Small intestine (tissue), 16 donors: ENCODE measurements around the gene GRIK3. TPM values are rescaled to one million over a fixed set of nuclear protein-coding genes. Genes with fewer than 3 reads are reported as not detected.
"Not testable (repeated sequence)": the region's sequence is repeated elsewhere in the genome, so short reads cannot be mapped to it uniquely, and the experiment has no call there.

Experiments used
- DNase-seq, 2 donors: peaks; one replicate each; pipeline versions ENCODE4 v3.0.0 to v3.0.0-alpha.2; 2013
- FAIRE-seq: peaks from 2 replicates; lab custom pipeline; 2012; peaks lifted over from hg19 to GRCh38; lab: Jason Lieb, UNC
- H3K27ac ChIP-seq, 3 donors: one replicate each; pipeline ENCODE4 v1.5.1; 2013; ENCODE audit warnings: low read length in 2 of 3, mild to moderate bottlenecking in 2 of 3, control low read depth in 1 of 3, inconsistent platforms in 1 of 3, low read depth in 1 of 3, moderate library complexity in 1 of 3
- H3K27me3 ChIP-seq, 3 donors: one replicate each; pipeline ENCODE4 v1.6.1; 2013; ENCODE audit warnings: low read length in 3 of 3, inconsistent platforms in 1 of 3; ENCODE audit not compliant: control insufficient read depth in 3 of 3, insufficient read depth in 3 of 3
- H3K36me3 ChIP-seq, 3 donors: one replicate each; pipeline ENCODE4 v1.6.1; 2013; ENCODE audit warnings: low read length in 3 of 3, inconsistent platforms in 1 of 3, low read depth in 1 of 3, mild to moderate bottlenecking in 1 of 3, moderate library complexity in 1 of 3; ENCODE audit not compliant: control insufficient read depth in 3 of 3, insufficient read depth in 2 of 3
- H3K4me1 ChIP-seq, 3 donors: one replicate each; pipeline ENCODE4 v1.6.1; 2013; ENCODE audit warnings: low read length in 2 of 3, inconsistent platforms in 1 of 3, low read depth in 1 of 3, mild to moderate bottlenecking in 1 of 3, moderate library complexity in 1 of 3; ENCODE audit not compliant: control insufficient read depth in 3 of 3, insufficient read depth in 2 of 3
- H3K4me3 ChIP-seq, 3 donors: one replicate each; pipeline ENCODE4 v1.5.1; 2013; ENCODE audit warnings: low read length in 3 of 3, control low read depth in 1 of 3, inconsistent platforms in 1 of 3, low read depth in 1 of 3, mild to moderate bottlenecking in 1 of 3, moderate library complexity in 1 of 3
- H3K9me3 ChIP-seq, 2 donors: one replicate each; pipeline ENCODE4 v1.6.1; 2013; ENCODE audit warnings: low read depth in 1 of 2, low read length in 1 of 2; ENCODE audit not compliant: control insufficient read depth in 2 of 2, insufficient read depth in 1 of 2
- WGBS, 3 donors: extraction: QIAGEN DNeasy Blood & Tissue Kit; methylation state at CpG; one replicate each; pipeline ENCODE4 v1.1.7; 2013; 5-methylcytosine and 5-hydroxymethylcytosine counted together
- long read RNA-seq, 10 donors: transcript quantifications; one replicate each; lab custom pipeline, GENCODE V29; 2026
- polyA plus RNA-seq, 4 donors: library from polyadenylated mRNA; stranded (reverse) in 3 of 4; unstranded in 1 of 4; fragments of 200-250 nt in 3 of 4; fragments of 120-200 nt in 1 of 4; gene quantifications; one replicate each; pipeline versions ENCODE4 v1.2.1 to v1.2.3, GENCODE V29; 2013
- donor health status: healthy with polysubstance abuse.
- donor health status: control.
- donor health status: control.
- donor health status: Bipolar disorder and iron deficiency.
- donor health status: healthy.

The GRIK3 gene
- polyA plus RNA-seq: 1 to 10 TPM in 1 of 4 donors, under 1 TPM in 1, not detected in 2; 0.81 to 1.9 TPM
- long read RNA-seq, donor 1: 0 reads
- long read RNA-seq, donor 2: 0 reads
- long read RNA-seq, donor 3: 0 reads
- long read RNA-seq, donor 4: 0 reads
- long read RNA-seq, donor 5: 0 reads
- long read RNA-seq, donor 6: 0 reads
- long read RNA-seq, donor 7: 0 reads
- long read RNA-seq, donor 8: 0 reads
- long read RNA-seq, donor 9: 0 reads
- long read RNA-seq, donor 10: 0 reads

DNA sequence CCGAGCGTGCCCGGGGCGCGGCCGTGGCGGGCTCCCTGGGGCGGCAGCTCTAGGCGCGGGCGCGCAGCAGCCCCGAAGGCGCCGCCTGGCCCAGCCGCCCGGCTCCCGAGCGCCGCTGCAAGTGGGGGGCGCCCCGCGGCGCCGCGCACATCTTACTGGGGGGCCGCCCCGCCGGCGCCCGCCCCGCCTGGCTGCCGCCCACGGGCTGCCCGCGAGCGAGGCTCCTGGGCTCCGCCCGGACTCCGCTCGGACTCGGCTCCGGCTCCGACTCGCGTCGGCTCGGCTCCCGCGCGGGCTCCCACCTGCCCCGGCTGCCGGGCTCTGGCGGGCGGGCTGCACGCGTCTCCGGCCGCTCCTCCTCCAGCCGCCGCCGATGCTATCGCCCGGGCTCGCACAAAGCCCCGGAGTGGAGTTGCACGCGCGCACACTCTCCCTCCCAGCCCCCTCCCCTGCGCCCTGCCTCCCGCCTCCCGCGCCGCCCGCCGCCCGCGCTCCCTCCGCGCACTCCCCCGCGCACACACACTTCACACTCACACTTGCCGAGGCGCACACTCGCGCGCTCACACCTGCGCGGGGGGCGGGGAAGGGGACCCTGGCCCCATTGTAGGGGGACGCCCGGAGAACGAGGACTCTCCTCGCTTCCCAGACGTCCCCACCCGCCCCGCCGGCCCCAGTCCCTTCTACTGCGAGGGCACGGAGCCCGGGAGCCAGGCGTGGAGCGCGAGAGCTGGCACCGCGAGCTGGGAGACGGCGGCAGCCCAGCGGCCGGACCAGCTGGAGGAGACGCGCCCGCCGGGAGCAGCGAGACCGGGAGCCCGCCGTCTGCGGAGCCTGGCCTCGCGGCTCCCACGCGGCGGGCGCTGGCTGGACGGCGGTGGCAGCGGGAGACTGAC lies at the start of gene GRIK3:
GRIK3 (minus strand) TSS at position 395 of the 893 bp plus-strand sequence. CDS start 407 bp downstream, outside the sequence.
- Histone ChIP-seq H3K36me3 (no peaks in the 10 kb centered on the region), H3K27me3 (peaks cover 14 to 73% (median 37%) of the 10 kb centered on the region in 3 donors), H3K27ac (no peak within 1 kb of the TSS), H3K4me3 (no peak within 1 kb of the TSS), H3K4me1 (no peaks in the 10 kb centered on the region), H3K9me3 (no peaks in the 10 kb centered on the region)
- 2 to 3% (median 2%) methylated on average over 60 to 128 of the region's 128 CpGs for WGBS, 3 donors
- DNase-seq: peak in 1 of 2 donors; percentile 17
- no peak for FAIRE-seq

DNA sequence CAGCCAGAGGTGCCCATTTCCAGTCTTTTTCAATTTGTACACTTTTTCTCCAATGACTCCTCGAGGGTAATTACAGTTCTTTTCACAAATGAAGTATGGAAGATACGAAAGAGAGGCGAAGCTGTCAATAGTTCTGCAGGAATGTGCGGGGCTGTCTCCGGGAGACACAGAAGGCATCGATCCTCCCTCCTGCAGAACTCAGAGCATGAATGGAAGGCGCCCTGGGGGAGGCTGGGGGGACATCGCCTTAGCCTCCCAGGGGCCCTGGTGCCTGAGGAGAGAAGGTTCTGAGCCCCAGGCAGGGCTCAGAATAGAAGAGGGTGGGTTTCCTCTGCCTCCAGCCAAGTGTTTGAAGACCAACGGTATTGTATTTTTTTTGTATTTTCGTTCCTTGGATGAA lies 49.7 kb upstream of the GRIK3 start:
- no peaks in the 10 kb centered on the region for H3K9me3 ChIP-seq
- H3K36me3 ChIP-seq: no peaks in the 10 kb centered on the region
- H3K27ac ChIP-seq: no peak overlapping the region
- DNase-seq (no peak), FAIRE-seq (no peak)
- H3K4me1 ChIP-seq: no peaks in the 10 kb centered on the region
- no peak overlapping the region for H3K4me3 ChIP-seq
- no peaks in the 10 kb centered on the region for H3K27me3 ChIP-seq
- 65 to 76% (median 66%) methylated on average over 10 of the region's 10 CpGs for WGBS, 3 donors

DNA sequence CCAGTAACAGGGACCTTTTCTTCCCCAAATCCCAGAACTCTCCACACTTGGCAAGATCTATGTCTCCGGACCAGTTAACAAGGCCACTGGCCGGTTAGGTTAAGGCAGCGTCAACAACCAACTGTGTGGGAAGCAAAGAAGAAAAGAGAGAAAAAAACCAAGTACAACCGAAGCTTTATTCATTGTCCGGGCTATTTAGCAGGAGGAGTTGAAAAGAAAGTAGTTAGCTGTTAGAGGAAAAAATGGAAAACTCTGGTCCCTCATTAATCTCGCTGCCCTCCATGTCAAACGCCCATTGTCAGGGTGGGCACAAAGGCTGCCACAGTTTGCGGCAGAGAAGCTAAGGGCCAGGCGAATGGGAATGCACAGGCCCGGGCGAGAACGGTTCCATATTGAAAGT lies 49.3 kb upstream of the GRIK3 start:
- Histone ChIP-seq H3K27me3 (no peaks in the 10 kb centered on the region), H3K36me3 (no peaks in the 10 kb centered on the region), H3K4me1 (no peaks in the 10 kb centered on the region), H3K27ac (no peak overlapping the region), H3K9me3 (no peaks in the 10 kb centered on the region), H3K4me3 (no peak overlapping the region)
- FAIRE-seq (no peak), DNase-seq (no peak)
- WGBS, 3 donors: 88 to 90% (median 88%) methylated on average over 12 of the region's 12 CpGs

DNA sequence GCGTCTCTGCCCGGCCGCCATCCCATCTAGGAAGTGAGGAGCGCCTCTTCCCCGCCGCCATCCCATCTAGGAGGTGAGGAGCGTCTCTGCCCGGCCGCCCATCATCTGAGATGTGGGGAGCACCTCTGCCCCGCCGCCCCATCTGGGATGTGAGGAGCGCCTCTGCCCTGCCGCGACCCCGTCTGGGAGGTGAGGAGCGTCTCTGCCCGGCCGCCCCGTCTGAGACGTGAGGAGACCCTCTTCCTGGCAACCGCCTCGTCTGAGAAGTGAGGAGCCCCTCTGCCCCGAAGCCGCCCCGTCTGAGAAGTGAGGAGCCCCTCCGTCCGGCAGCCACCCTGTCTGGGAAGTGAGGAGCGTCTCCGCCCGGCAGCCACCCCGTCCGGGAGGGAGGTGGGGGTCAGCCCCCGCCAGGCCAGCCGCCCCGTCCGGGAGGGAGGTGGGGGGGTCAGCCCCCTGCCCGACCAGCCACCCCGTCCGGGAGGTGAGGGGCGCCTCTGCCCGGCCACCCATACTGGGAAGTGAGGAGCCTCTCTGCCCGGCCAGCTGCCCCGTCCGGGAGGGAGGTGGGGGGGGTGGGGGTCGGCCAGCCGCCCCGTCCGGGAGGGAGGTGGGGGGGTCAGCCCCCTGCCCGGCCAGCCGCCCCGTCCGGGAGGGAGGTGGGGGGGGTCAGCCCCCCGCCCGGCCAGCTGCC lies 46.1 kb upstream of the GRIK3 start:
- H3K27me3 ChIP-seq, DNase-seq, H3K4me1 ChIP-seq, H3K4me3 ChIP-seq, FAIRE-seq, H3K36me3 ChIP-seq, H3K27ac ChIP-seq, H3K9me3 ChIP-seq: not testable (repeated sequence)
- WGBS, 3 donors: 90 to 98% (median 92%) methylated on average over 22 to 53 of the region's 54 CpGs

DNA sequence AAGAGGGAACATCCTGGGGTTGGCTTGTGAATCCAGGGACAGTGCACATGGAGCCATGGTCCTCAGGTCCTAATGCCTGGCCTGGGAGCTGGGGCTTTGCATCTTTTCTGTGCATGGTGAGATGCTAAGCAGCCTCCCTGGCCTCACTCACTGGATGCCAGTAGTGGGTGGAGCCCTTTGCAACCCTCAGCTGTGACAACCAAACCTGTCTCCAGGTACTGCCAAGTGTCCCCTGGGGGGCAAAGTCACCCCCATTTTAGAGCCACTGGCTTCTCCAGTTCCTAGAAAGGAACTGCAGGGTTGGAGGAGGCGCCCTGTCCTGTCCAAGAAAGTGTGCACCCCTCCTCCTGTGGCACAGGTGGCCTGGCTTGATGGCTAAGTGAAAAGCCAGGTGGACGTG lies 44.6 kb upstream of the GRIK3 start:
- H3K4me3 ChIP-seq: no peak overlapping the region
- 74 to 83% (median 83%) methylated on average over 2 of the region's 2 CpGs for WGBS, 3 donors
- no peak for FAIRE-seq

DNA sequence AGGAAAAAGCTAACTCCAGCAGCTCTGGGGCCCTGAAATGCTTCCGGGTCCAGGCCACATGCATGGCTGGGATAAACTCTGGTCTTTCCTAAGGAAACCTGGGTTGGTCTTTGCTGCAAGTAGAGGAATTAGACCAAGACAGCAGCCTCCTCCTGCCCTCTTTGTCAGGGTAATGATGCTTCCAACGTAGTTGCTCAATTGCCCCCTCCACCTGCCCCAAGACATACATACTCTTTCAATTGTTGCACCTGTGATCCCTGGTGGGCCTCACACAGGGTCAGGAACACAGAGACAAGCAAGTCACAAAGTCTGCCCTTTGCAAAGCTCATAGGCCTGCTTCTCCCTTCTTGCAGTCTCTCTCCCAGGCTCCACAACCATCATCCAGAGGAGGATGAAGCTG lies 41.9 kb upstream of the GRIK3 start:
- FAIRE-seq (no peak), DNase-seq (no peak)
- WGBS, 3 donors: 49 to 59% (median 57%) methylated on average over 2 of the region's 2 CpGs
- Histone ChIP-seq H3K4me1 (peaks cover 0 to 13% (median 0%) of the 10 kb centered on the region in 3 donors), H3K27ac (no peak overlapping the region), H3K36me3 (no peaks in the 10 kb centered on the region), H3K27me3 (no peaks in the 10 kb centered on the region), H3K9me3 (no peaks in the 10 kb centered on the region), H3K4me3 (no peak overlapping the region)

More for the DNA sequence above, 44.6 kb upstream of the GRIK3 start:
- DNase-seq: no peak
- H3K27me3 ChIP-seq: no peaks in the 10 kb centered on the region
- no peak overlapping the region for H3K27ac ChIP-seq
- no peaks in the 10 kb centered on the region for H3K36me3 ChIP-seq
- H3K9me3 ChIP-seq: no peaks in the 10 kb centered on the region
- H3K4me1 ChIP-seq: no peaks in the 10 kb centered on the region

DNA sequence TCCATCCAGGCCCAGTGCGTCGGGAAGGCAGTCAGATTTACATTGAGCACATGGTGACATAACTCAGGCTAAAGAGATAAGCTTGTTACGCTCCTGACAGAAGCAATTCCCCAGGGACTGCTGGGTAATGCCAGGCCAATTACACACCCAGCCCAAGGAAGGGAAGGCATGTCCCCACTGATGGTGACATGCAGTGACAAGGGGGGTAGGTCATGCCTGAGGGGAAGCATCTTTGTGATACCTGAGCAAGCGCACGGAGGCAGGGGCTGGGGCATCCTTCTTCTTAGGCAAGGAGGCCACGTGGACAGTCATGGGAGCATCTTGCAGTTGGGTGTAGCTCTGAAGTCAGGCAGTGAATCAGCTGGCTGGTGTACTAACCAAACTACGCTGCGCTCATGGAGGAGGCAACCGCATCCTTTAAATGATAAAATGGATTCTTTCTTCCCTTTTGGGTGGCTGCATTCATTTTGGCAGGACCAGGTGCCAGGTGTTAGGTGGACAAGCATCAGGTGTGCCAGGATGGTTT lies 39.6 kb upstream of the GRIK3 start:
- no peaks in the 10 kb centered on the region for H3K36me3 ChIP-seq
- no peak overlapping the region for H3K27ac ChIP-seq
- H3K4me3 ChIP-seq: no peak overlapping the region
- no peaks in the 10 kb centered on the region for H3K9me3 ChIP-seq
- no peaks in the 10 kb centered on the region for H3K27me3 ChIP-seq
- no peak for FAIRE-seq
- peaks cover 0 to 13% (median 0%) of the 10 kb centered on the region in 3 donors for H3K4me1 ChIP-seq
- 67 to 73% (median 68%) methylated on average over 9 of the region's 9 CpGs for WGBS, 3 donors
- DNase-seq: peak in 1 of 2 donors; percentile 13
